ENCODE results near the gene C2orf68.

C2orf68 gene

GRCh38 chr2:85644909-85645308 is 33.0 kb upstream of the C2orf68 start:
- ChIA-PET POLR2A (interaction anchor here (0.7 to 1.3 kb wide), 2 partner anchors 39 to 466 kb away, joined by 3 read pairs; no protein-coding TSS in a partner anchor), CTCF (interaction anchor here (2.2 kb wide), 1 partner anchor 8 kb away, joined by 12 read pairs; no protein-coding TSS in a partner anchor)
- no peak overlapping the region for H3K4me3 ChIP-seq (ENCODE audit: low read depth, low read length)
- H3K36me3 ChIP-seq (ENCODE audit: control insufficient read depth in 2 of 2, insufficient read depth in 1 of 2, low read length in 2 of 2) = peaks cover 82 to 97% of the 10 kb centered on the region in 2 experiments
- TF ChIP-seq ZNF18 (tag by site-specific recombination; IDR thresholded peaks at IDR 0.05) (no peak), SP2 (tag by site-specific recombination; IDR thresholded peaks at IDR 0.05) (no peak), ZNF132 (tag by site-specific recombination; IDR thresholded peaks at IDR 0.05; ENCODE audit: borderline replicate concordance) (no peak), ZNF324 (tag by site-specific recombination; IDR thresholded peaks at IDR 0.05) (no peak), ZNF837 (tag by site-specific recombination; IDR thresholded peaks at IDR 0.05) (no peak), MZF1 (tag by site-specific recombination; IDR thresholded peaks at IDR 0.05; ENCODE audit: borderline replicate concordance) (no peak), ZNF521 (tag by site-specific recombination; IDR thresholded peaks at IDR 0.05) (no peak), ZNF501 (tag by site-specific recombination; IDR thresholded peaks at IDR 0.05) (no peak), KLF17 (tag by site-specific recombination; IDR thresholded peaks at IDR 0.05) (no peak), ZNF146 (tag by site-specific recombination; IDR thresholded peaks at IDR 0.05) (no peak), YY2 (tag by site-specific recombination; IDR thresholded peaks at IDR 0.05) (no peak), ELK4 (IDR thresholded peaks at IDR 0.05; ENCODE audit: borderline replicate concordance, low read depth, low read length) (no peak), ZNF560 (tag by site-specific recombination; IDR thresholded peaks at IDR 0.05; ENCODE audit: borderline replicate concordance) (no peak), ZNF155 (tag by site-specific recombination; IDR thresholded peaks at IDR 0.05) (no peak), ZNF19 (tag by site-specific recombination; IDR thresholded peaks at IDR 0.05; ENCODE audit: low read depth) (no peak), HOXC10 (CRISPR knock-in tag; IDR thresholded peaks at IDR 0.05) (no peak)
- H3K9me3 ChIP-seq (ENCODE audit: control insufficient read depth, insufficient read depth, low read depth, low read length) = no peaks in the 10 kb centered on the region
- H3K4me1 ChIP-seq (ENCODE audit: control insufficient read depth, insufficient read depth, low read length) = no peaks in the 10 kb centered on the region
- H3K27ac ChIP-seq (ENCODE audit: extremely low read depth, low read depth, low read length) = no peak overlapping the region

- TF ChIP-seq ZNF596 (tag by site-specific recombination; IDR thresholded peaks at IDR 0.05) = no peak
- TF ChIP-seq ZNF610 (tag by site-specific recombination; IDR thresholded peaks at IDR 0.05; ENCODE audit: borderline replicate concordance) = no peak
- TF ChIP-seq SP2 (tag by site-specific recombination; IDR thresholded peaks at IDR 0.05) = no peak
- no peak for TF ChIP-seq ZXDB (tag by site-specific recombination; IDR thresholded peaks at IDR 0.05)
- no peak for TF ChIP-seq ZNF394 (tag by site-specific recombination; IDR thresholded peaks at IDR 0.05; ENCODE audit: borderline replicate concordance)
- Histone ChIP-seq H3K27ac (ENCODE audit: extremely low read depth, low read depth, low read length) (no peak overlapping the region), H3K4me1 (ENCODE audit: control insufficient read depth, insufficient read depth, low read length) (no peaks in the 10 kb centered on the region), H3K9me3 (ENCODE audit: control insufficient read depth, insufficient read depth, low read depth, low read length) (no peaks in the 10 kb centered on the region), H3K4me3 (ENCODE audit: low read depth, low read length) (no peak overlapping the region), H3K36me3 (ENCODE audit: control insufficient read depth in 2 of 2, insufficient read depth in 1 of 2, low read length in 2 of 2) (peaks cover 93 to 96% of the 10 kb centered on the region in 2 experiments)
- ChIA-PET POLR2A (interaction anchor here (0.6 to 0.7 kb wide), 2 partner anchors 174 to 212 kb away, joined by 3 to 4 read pairs; no protein-coding TSS in a partner anchor), CTCF (interaction anchor here (0.6 to 1.5 kb wide), 4 partner anchors 8 to 171 kb away, joined by 3 to 6 read pairs (median 4); no protein-coding TSS in a partner anchor)
Measured at GRCh38 chr2:85642725-85643124, 30.9 kb upstream of the C2orf68 start.

All from HEK293 (cell line).